RWPE2 (cell line): ENCODE measurements around the gene LARGE1.

Experiments
- ATAC-seq: fragments of 200-7000 bp; cut with Tn5 transposase; 3 replicates; pipeline ENCODE4 v1.9.1; 2021; ENCODE audit warnings: low read depth
- DNase-seq: peaks from one replicate; pipeline ENCODE4 v3.0.0-alpha.2; 2020; ENCODE audit warnings: low spot score
- H3K27ac ChIP-seq: fragments of 450-650 bp; 2 replicates; pipeline ENCODE4 v1.5.1; 2017; ENCODE audit warnings: mild to moderate bottlenecking; ENCODE audit not compliant: poor library complexity, severe bottlenecking
- H3K27me3 ChIP-seq: fragments of 250-450 bp; sonication (Bioruptor Pico); 2 replicates; pipeline ENCODE4 v1.5.1; 2021; ENCODE audit warnings: mild to moderate bottlenecking, moderate library complexity; ENCODE audit not compliant: insufficient read depth, poor library complexity, severe bottlenecking
- H3K36me3 ChIP-seq: fragments of 250-450 bp; sonication (Bioruptor Pico); 2 replicates; pipeline ENCODE4 v1.5.1; 2020; ENCODE audit warnings: low read depth, mild to moderate bottlenecking, moderate library complexity
- H3K4me1 ChIP-seq: fragments of 250-450 bp; sonication (Bioruptor Pico); 2 replicates; pipeline ENCODE4 v1.5.1; 2021; ENCODE audit warnings: mild to moderate bottlenecking, moderate library complexity; ENCODE audit not compliant: insufficient read depth, poor library complexity, severe bottlenecking
- H3K4me3 ChIP-seq: fragments of 250-450 bp; sonication (Bioruptor Pico); 2 replicates; pipeline ENCODE4 v1.5.1; 2021; ENCODE audit warnings: mild to moderate bottlenecking, moderate library complexity; ENCODE audit not compliant: severe bottlenecking
- H3K9me3 ChIP-seq: fragments of 250-450 bp; sonication (Bioruptor Pico); 2 replicates; pipeline ENCODE4 v1.5.1; 2021; ENCODE audit warnings: mild to moderate bottlenecking, moderate library complexity; ENCODE audit not compliant: severe bottlenecking
- CTCF ChIP-seq: fragments of 450-650 bp; IDR thresholded peaks from one replicate; pipeline ENCODE4 v1.5.1; 2017; ENCODE audit warnings: mild to moderate bottlenecking, moderate library complexity; ENCODE audit not compliant: poor library complexity, severe bottlenecking

The LARGE1 gene

GRCh38 chr22:33591946-33592345 is 328.3 kb downstream of the LARGE1 start:
- no peaks in the 10 kb centered on the region for H3K27me3 ChIP-seq
- TF ChIP-seq CTCF, result no peak
- no peak overlapping the region for H3K27ac ChIP-seq
- H3K4me1 ChIP-seq, result no peaks in the 10 kb centered on the region
- H3K36me3 ChIP-seq, result no peaks in the 10 kb centered on the region
- DNase-seq (no peak), ATAC-seq (no peak)
- H3K4me3 ChIP-seq, result no peak overlapping the region
- H3K9me3 ChIP-seq, result no peaks in the 10 kb centered on the region

GRCh38 chr22:33589297-33589696 is 331.0 kb downstream of the LARGE1 start:
- Histone ChIP-seq H3K27me3 (no peaks in the 10 kb centered on the region), H3K9me3 (no peaks in the 10 kb centered on the region)
- no peak for ATAC-seq

GRCh38 chr22:33588860-33589259 is 331.4 kb downstream of the LARGE1 start:
- no peaks in the 10 kb centered on the region for H3K27me3 ChIP-seq
- no peaks in the 10 kb centered on the region for H3K36me3 ChIP-seq
- no peaks in the 10 kb centered on the region for H3K4me1 ChIP-seq
- no peaks in the 10 kb centered on the region for H3K9me3 ChIP-seq
- no peak overlapping the region for H3K4me3 ChIP-seq
- DNase-seq, result no peak
- no peak for ATAC-seq
- TF ChIP-seq CTCF, result no peak
- no peak overlapping the region for H3K27ac ChIP-seq

More at GRCh38 chr22:33589297-33589696, 331.0 kb downstream of the LARGE1 start:
- H3K36me3 ChIP-seq, result no peaks in the 10 kb centered on the region
- no peak for TF ChIP-seq CTCF
- no peaks in the 10 kb centered on the region for H3K4me1 ChIP-seq
- no peak overlapping the region for H3K4me3 ChIP-seq
- DNase-seq, result no peak
- no peak overlapping the region for H3K27ac ChIP-seq

- Histone ChIP-seq H3K27ac (no peak overlapping the region), H3K27me3 (no peaks in the 10 kb centered on the region), H3K9me3 (no peaks in the 10 kb centered on the region), H3K4me1 (no peaks in the 10 kb centered on the region), H3K36me3 (no peaks in the 10 kb centered on the region), H3K4me3 (no peak overlapping the region)
- DNase-seq (no peak), ATAC-seq (no peak)
- no peak for TF ChIP-seq CTCF
These were observed 336.1 kb downstream of the LARGE1 start for GRCh38 chr22:33584152-33584551.

GRCh38 chr22:33582822-33583400 is 337.4 kb downstream of the LARGE1 start:
- H3K36me3 ChIP-seq, result no peaks in the 10 kb centered on the region
- H3K4me3 ChIP-seq, result no peak overlapping the region
- no peaks in the 10 kb centered on the region for H3K27me3 ChIP-seq
- DNase-seq (no peak), ATAC-seq (no peak)
- no peak overlapping the region for H3K27ac ChIP-seq
- no peak for TF ChIP-seq CTCF
- no peaks in the 10 kb centered on the region for H3K9me3 ChIP-seq
- no peaks in the 10 kb centered on the region for H3K4me1 ChIP-seq
